Right lung (tissue), 5 donors: ENCODE results near the gene SYT5. TPM values are rescaled to one million over a fixed set of nuclear protein-coding genes. Genes with fewer than 3 reads are reported as not detected.
"Not testable (repeated sequence)": the region's sequence is repeated elsewhere in the genome, so short reads cannot be mapped to it uniquely, and the experiment has no call there.

ENCODE experiments used
- DNase-seq, 2 donors: peaks; one replicate each; pipeline ENCODE4 v3.0.0-alpha.2; 2013
- polyA plus RNA-seq, 5 donors: library from polyadenylated mRNA; unstranded; fragments of 120-200 nt; gene quantifications; one replicate each; pipeline versions ENCODE4 v1.2.1 to v1.2.3, GENCODE V29; 2013; ENCODE audit warnings: inconsistent platforms in 1 of 5, low replicate concordance in 1 of 5; ENCODE audit not compliant: insufficient read length in 5 of 5, insufficient read depth in 1 of 5

Gene SYT5
- polyA plus RNA-seq, 5 donors, result 0.50 to 1.2 (median 1.1) TPM

DNA sequence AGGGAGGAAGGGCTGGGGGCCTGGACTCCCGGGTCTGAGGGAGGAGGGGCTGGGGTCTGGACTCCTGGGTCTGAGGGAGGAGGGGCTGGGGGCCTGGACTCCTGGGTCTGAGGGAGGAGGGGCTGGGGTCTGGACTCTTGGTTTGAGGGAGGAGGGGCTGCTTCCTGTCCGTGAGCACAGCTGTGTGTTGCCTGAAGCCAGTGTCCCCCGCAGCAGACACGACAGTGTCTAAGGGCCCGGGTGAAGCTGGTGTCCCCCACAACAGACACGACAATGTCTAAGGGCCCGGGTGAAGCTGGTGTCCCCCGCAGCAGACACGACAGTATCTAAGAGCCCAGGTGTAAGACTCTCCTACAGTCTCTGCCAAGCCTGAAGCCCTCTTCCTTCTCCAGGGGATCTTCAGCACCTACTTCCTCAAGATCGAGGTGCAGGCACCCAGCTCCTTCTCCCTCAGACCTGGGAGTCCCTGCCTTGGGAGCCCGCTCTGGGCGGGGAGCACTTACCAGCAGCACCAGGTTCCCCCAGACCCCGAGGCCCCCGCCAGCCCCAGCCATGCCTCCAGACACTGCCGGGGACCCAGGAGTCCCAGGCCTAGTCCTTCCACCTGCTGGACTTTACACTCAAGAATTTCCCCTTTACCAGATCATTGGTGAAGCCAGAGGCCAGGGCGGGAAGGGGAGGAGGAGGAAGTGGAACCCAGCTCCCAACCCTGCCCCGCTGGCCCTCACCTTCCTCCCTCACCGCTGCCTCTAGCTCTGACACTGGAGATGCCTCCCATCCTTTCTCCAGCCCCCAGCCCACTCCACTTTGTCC is 29.0 kb upstream of the SYT5 start, which contains the start of gene PTPRH:
Gene PTPRH (minus strand): TSS at position 622 of the 813 bp plus-strand sequence. CDS start 68 bp downstream, at position 554.
- no peak for DNase-seq

GRCh38 chr19:55206664-55207500 is 26.8 kb upstream of the SYT5 start:
- DNase-seq, result peak in 1 of 2 donors; percentile 15

DNA sequence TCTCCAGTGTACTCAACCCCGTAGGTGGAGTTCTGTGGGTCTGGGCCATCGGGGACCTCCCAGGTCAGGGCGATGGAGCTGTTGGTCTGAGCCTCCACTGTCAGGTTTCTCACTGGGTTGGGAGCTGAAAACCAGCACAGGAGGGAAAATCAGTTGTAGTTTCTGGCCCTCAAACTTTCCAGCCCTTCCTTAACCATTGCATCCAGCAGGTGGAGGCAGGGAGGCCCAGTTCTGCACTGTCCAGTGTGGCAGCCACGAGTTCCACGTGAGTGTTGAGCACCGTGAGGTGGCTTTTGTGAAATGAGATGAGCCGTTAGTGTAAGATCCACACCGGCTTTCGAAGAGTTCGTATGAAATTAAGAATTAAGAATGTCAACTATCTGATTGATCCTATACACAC is 22.1 kb upstream of the SYT5 start:
- DNase-seq, result not testable (repeated sequence)

DNA sequence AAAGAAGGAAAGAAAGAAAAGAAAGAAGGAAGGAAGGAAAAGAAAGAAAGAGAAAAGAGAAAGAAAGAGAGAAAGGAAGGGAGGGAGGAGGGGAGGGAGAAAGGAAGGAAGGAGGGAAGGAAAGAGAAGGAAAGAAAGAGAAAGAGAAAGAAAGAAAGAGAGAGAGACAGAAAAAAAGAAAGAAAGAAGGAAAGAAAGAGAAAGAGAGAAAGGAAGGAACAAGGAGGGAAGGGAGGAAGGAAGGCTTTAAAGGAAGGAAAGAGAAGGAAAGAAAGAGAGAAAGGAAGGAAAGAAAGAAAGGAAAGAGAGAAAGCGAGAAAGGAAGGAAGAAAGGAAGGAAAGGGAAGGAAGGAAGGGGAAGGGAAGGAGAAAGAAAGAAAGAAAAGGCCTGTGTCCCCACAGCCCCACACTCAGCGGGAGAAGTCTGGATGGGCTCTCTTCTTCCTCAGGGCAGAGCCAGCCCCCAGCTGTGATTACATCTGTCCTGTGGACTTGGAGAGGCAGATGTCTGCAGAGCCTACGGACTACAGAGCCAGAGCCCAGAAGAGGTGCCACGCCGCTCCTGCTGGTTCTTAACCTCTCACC is 19.6 kb upstream of the SYT5 start:
- no peak for DNase-seq

DNA sequence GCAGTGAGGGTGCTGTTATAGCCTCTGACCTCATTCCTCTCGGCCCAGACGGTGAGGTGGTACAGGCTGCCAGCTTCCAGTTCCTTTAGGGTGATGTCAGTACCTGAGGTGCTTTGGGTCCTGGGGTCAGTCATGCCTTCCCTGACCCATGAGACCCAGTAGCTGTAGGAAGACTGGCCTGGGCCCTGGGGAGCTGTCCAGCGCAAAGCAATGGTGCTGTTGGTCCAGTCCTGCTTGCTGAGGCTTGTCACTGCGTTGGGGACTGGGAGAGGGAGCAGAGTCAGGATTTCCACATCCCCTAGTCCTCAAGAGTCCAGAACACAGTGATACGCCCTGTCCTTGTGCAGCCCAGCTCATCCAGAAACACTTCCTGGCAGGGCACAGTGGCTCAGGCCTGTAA is 18.6 kb upstream of the SYT5 start:
- DNase-seq, result no peak

GRCh38 chr19:55197528-55197927 is 17.4 kb upstream of the SYT5 start:
- DNase-seq, result no peak

GRCh38 chr19:55196803-55197202 is 16.7 kb upstream of the SYT5 start:
- DNase-seq, result no peak

- no peak for DNase-seq
Observed at GRCh38 chr19:55193481-55193880, 13.4 kb upstream of the SYT5 start.

- DNase-seq, result no peak
Observed at GRCh38 chr19:55189403-55189835, 9.3 kb upstream of the SYT5 start.

- no peak for DNase-seq
Observed at GRCh38 chr19:55188625-55189024, 8.5 kb upstream of the SYT5 start.

DNA sequence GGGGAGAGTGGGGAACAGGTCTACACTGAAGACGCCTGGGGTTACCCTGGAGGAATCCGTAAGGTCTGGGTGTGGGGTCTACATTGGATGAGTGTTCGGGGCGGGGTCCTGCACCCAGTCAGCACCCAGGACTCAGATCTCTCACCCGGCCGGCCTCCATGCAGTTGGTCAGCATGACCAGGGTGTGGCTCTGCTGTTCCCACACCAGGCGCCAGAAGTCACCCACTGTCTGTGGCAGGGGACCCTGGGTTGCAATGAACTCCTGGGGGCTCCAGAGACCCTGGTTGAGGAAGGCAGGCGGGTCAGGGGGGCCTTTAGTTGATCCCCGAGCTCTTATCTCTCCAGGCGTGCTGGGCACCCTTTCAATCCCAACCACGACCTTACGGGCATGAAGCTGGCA is 6.0 kb upstream of the SYT5 start:
- DNase-seq, result no peak

DNA sequence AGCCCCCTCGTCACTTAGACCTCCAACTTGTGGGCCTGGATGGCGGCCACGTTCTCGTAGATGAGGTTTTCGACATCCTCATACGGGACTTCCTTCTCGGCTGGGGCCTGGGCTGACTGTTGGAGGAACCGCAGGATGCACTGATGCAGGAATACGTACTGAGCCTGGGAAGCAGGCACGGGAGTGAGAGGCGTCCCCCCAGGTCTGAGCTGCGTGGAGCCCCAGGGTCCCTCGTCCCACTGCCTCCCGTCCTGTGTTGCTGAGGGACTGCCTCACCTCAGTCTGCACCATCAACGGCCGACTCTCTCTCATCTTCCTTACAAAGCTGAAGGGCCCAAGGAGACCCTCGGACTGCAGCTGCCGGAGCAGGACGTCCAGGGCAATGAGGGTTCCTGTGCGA is 1.7 kb upstream of the SYT5 start:
- DNase-seq, result no peak

GRCh38 chr19:55178781-55179599 is 1.1 kb downstream of the SYT5 start:
- peak; percentile 55 to 72 for DNase-seq

DNA sequence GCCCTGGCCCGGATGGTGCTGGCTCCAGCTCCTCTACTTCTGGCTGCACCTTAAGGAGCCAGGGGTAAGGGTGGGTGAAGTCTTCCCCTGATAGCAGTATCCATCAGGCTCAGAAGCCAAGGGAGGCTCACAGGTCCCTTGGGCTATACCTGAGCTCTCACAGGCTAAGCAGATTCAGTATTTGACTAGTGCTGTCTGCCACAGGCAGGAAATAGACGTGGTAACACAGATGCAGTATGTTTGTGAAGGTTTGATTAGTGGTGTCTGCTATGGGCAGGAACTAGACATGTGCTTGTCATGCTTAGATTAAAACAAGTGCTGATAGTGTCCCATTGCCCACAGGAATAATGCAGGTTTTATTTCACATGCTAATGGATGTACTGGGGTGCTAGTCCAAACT is 4.0 kb downstream of the SYT5 start:
- no peak for DNase-seq

DNA sequence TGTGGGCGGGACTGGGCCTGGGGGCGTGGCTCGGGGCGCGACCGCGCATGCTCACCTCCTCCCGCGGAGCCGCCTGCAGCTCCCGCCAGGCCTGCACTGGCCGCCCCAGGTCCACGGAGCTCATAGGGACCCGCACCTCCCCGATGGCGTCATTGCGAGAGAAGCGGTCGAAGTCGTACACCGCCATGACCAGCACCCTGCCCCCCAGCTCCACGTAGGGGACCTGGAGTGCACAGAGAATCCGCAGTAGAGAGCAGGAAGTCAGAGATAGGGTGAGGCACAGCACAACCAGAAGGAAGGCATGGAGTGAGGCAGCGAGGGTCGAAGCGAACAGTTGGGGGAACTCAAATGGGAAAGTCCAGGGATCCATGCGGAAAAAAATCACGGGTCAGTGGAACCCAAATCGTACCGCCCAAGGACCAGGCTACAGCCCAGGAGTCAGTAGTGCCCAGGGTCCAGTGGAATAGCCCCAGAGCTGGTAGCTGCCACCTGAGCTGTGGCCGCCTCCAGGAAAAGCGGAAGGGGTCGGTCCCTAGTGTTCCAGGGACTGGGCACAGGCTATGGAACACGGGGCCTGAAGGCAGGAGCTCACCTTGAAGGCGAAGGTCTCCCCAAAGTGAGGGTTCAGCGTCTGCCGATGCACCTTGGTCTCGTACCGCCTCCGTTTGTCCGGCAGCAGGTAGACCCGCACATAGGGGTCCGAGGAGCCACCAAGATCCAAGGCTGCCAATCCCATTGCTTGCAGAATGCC is 4.8 kb downstream of the SYT5 start:
- DNase-seq, result no peak

GRCh38 chr19:55174425-55175116 is 5.5 kb downstream of the SYT5 start:
- DNase-seq, result no peak

GRCh38 chr19:55173714-55174409 is 6.2 kb downstream of the SYT5 start:
- no peak for DNase-seq

DNA sequence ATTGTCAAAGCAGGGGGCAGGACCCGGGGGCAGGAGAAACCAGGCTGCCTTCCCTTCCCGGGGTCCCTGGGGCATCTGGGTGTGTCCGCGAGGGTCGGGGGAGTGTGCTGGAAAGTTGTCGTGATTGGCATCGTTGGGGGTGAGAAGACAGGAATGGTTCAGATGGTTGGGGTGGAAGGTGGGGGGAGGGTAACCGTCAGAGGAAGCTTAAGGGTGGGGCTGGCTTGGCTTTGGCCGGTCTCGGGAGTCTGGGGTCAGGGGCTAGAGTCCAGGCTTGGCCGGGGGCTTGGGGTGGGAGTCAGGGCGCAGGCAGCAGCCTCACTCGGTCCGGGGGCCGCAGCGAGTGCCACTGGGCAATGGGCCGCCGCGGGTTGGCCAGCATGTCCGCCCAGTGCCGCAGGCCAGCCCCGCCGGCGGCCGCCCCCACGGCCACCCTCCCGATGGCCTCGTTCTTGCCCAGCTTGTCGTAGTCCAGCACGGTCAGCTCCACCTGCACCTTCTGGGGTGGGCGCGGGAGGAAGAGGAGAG is 6.8 kb downstream of the SYT5 start:
- DNase-seq, result no peak

DNA sequence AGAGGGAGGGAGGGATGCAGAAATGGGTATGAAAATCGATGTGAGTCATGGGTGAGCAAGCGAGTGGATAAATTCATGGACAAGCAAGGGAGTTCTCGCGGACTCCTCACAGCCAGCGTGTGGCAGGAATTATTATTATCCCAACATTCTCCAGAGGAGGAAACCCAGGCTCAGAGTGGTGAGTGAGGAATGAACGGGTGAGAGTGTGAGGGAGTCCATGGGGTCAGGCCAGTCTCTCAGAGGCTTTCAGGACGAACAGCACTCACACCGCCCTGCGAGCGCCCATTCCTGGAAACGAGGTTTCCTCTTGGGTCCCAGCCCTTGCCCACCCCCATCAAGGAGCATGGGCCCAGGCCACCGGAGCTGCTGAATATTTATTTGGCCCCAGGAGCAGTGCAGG is 7.3 kb downstream of the SYT5 start:
- DNase-seq, result no peak
